NOMO-1 treated with DMSO at 0.1 percent for 48 hours (cell line): Measurements from ENCODE around the gene NOP9.
"Not testable (repeated sequence)": the region's sequence is repeated elsewhere in the genome, so short reads cannot be mapped to it uniquely, and the experiment has no call there.

Source experiments
- DNase-seq: peaks from one replicate; lab custom pipeline; 2025; ENCODE audit not compliant: unreplicated experiment; lab: John Stamatoyannopoulos, UW

The NOP9 gene

GRCh38 chr14:24323341-24323740, 23.7 kb downstream of the NOP9 start:
- DNase-seq: no peak

DNA sequence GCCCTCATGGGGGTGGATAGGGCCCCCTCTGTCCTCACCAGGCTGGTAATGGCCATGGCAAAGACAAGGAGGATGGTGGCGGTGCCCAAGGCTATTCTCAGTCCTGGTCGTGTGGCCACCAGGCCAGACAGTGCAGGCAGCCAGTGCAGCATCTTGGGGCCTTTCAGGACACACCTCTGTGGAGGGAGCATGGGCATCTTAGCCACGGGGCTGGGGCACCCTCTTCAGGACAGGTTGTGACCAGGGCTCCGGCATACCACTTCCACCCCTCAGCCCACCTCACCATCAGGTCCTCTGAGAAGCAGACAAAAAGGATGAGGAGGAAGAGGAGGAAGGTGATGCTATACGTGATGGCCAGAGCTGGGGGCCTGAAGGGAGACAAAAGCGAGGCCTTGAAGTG, 24.4 kb downstream of the NOP9 start:
- DNase-seq: no peak

DNA sequence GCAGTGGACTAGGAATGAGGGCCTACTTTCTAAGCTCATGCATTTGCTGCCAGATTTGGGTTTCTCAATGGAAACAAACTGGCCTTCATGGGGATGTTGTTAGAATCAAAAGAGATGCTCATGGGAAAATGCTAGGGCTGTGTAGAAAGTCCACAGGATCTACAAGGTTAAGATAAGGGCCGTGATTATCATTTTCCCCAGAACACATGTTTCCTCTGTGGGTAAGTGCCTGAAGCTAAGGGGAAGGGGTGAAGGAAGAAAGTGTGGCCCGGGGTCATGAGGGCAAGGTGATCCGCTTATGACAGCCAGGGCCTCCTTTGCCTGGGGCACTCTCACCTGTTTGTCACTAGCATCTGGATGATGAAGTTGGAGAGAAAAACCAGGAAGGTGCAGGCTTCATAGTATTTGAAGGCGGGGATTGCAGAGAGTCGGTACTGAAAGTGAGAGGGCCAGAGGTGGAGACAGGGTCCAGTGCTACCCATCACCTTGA, 25.4 kb downstream of the NOP9 start:
- no peak for DNase-seq

- no peak for DNase-seq
These were observed 26.3 kb downstream of the NOP9 start for GRCh38 chr14:24325963-24326362.

GRCh38 chr14:24327303-24327702, 27.7 kb downstream of the NOP9 start:
- DNase-seq: no peak

DNA sequence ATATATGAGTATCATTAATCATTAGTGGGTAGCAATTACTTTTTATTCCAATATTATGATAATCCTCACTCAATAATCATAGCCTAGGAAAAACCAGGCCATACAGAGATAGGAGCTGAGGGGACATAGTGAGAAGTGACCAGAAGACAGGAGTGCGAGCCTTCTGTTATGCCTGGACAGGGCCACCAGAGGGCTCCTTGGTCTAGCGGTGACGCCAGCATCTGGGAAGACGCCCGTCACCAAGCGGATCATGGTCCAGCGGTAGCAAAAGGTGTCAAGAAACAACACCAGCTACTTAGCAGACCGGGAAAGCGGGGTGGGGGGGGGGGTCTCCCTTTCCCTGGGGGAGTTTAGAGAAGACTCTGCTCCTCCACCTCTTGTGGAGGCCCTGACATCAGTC, 28.3 kb downstream of the NOP9 start:
- not testable (repeated sequence) for DNase-seq

DNA sequence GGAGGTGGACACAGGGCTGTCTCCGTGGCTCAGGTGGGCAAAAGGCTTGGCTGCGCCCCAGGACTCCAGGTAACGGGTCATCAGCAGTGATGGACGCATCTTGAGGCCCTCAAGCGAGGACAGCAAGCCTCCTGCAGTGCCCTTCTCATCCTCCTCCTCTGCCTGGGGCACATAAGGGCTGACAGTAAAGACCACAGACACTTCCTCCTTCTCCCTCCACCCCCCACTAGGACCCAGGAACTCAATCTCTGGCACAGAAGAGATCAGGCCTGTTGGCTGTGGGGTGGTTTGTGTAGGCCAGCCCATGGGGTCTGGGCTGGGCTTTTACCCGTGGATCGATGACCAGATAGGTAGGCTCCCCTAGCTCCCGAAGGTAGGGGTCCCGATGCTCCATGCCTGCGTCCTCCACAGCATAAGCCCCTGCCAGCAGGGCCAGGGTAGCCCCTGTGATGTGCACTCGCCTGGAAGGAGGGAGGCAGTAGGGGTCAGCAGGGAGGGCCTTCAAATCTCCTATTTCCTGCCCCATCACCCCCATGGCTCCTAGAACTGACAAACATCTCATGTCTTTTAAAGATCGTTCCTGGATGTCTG, 29.5 kb downstream of the NOP9 start:
- no peak for DNase-seq

DNA sequence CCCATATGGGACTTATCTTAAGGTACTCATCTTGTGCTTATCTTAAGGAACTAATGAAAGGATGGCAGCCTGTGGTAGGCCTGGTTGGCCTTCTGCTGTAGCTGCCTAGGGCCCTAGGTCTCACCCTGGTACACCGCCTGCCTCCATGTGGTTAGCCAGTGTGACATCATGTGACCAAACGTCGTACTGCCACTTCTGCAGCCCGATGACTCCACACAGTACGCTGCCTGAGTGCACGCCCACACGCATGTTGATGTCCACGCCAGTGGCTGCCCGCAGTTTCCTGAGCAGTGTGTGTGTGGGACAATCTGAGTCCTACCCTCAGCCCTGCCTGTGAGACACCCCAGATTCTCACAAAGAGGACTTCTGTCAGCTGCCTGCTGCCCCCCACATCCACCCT, 30.1 kb downstream of the NOP9 start:
- peak; percentile 52 for DNase-seq

DNA sequence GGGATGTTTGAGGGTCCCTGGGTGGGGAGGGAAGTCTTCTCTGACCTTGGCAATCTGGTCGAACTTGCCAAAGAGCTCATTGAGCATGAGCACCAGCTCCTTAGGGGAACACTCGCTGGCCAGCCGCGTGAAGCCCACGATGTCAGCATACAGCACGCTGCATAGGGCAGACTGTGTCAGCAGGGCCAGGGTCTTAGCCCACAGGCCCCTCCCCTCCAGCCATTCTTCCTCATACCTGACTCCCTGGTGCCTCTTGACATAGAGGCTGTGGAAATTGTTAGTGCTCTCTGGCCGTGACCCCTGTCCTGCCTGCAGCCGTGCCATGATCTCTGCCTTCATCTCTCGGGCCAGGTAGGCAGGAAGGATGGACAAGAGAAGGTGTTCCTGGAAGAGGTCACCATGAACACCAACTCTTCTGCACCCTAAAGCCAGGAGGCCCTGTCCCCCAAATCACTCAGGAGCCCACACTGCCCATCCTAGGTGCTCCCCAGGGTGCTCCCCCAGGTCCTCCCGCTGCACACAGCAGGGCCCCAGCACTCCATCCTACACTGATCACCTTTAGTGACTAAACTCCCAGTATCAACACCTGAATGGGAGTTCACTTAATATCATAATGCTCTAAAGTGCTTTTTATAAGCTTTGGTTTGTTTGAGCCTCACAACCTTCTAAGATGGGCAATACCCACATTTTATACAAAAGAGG, 31.5 kb downstream of the NOP9 start:
- DNase-seq: no peak

- DNase-seq: no peak
These were observed 32.1 kb downstream of the NOP9 start for GRCh38 chr14:24331731-24332267.

- DNase-seq: peak; percentile 82
These were observed 32.8 kb downstream of the NOP9 start for GRCh38 chr14:24332268-24332993.

DNA sequence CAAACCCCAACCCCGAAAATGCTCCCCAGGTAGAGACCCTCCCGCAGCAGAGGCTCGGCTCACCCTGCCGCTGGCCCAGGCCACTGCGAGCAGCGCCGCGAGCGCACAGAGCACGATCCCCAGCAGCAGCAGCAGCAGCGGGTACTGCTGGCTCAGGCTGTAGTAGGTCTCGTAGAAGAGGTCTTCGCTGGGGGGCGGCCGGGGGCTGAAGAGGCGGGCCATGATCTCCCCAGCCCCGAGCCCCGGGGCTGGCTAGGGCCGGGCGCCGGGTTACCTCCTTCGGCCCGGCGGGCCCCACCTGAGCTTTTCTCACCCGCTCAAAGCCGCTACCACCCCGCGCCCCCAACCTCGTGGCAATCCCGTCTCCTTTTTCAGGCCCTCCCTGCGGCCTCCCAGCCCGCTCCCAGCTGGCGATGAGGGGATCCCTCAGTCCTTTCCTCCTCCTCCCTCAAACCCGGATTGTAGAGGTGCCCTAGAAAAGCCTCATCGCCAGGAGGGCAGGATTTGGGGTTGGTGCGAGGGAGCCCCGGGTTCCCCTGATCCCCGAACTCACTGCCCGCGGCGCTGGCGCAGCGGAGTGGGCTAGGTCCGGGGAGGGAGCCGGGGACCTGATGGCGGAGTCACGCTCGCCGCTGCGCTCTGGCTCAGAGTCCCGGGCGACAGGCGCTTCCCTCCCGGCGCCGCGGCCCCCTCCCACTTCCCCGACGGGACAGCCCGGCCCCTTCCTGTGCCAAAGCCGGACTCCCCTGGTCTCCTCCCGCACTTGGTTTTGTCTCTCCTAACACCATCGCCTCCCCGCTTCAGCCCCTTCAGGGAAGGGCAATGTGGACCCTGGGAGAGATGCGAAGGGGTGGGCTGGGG, 35.0 kb downstream of the NOP9 start, which contains the start of gene ADCY4:
Gene ADCY4, minus strand, starts transcription at position 641 of the 861 bp plus-strand sequence. Its CDS starts 419 bp downstream, at position 222.
- no peak for DNase-seq

- DNase-seq: peak; percentile 46
These were observed 36.0 kb downstream of the NOP9 start for GRCh38 chr14:24335461-24336171.

- DNase-seq: no peak
These were observed 37.6 kb downstream of the NOP9 start for GRCh38 chr14:24337144-24337823.

- DNase-seq: no peak
These were observed 38.1 kb downstream of the NOP9 start for GRCh38 chr14:24337824-24338175.

DNA sequence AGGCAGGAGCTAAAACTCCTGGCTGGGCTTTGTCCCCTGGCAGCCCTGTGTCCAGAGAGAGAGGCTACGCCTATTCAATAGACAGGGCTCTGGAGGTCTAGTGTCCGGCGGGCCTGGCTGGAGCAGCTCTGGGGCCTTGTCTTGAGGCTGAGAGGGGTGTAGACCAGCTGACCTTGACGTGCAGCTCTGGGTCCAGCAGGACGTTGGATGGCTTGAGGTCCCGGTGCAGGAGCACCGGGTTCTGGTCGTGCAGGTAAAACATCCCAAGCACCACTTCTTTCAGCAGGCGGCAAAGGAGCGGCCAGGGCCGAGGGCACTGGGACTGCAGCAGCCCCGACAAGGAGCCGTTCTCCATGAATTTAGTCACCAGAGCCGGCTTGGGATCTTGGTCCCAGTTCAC, 39.2 kb downstream of the NOP9 start:
- DNase-seq: no peak

DNA sequence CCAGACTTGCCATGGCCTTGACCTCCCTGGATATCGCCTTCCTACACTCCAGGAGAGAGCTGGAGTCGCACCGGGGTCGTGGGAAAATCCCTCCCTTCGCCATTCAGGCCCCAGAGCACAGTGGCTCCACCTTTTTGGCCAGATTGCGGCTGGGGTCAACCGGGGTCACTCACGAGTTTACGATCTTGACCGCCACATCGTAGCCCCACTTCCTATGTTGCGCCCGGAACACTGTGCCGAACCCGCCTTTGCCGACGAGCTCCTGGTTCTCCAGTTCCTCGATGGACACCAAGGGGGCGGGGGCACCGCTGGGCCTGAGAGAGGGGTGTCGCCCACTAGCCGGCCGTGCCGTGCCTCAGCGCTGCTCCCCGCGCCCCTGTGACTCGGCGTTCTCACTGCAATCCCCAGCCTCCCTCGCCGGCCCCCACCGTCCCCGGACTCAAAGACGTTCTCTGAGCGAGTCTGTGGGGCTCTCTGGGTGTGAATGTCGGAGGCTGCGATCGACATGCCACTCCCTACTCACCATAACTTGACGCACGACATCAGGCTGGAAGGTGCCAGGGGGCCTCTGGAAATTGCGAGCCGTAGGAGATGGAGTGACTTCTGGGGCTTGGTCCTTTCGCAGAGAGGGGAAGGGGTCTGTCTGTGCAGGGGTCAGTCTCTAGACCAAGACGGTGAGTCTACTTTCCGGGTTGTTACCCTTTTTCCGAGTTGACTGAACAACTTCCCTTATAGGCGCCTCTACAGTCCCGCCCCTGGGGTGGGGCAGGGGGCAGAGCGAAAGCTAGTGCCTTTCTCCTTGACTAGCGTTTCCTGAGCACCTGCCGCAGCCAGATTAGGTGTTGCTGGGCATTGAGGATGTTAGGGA, 39.9 kb downstream of the NOP9 start, which contains the start of gene RIPK3:
Gene RIPK3, minus strand, starts transcription at position 708 of the 868 bp plus-strand sequence. Its CDS starts 165 bp downstream, at position 543.
- DNase-seq: peak; percentile 70

DNA sequence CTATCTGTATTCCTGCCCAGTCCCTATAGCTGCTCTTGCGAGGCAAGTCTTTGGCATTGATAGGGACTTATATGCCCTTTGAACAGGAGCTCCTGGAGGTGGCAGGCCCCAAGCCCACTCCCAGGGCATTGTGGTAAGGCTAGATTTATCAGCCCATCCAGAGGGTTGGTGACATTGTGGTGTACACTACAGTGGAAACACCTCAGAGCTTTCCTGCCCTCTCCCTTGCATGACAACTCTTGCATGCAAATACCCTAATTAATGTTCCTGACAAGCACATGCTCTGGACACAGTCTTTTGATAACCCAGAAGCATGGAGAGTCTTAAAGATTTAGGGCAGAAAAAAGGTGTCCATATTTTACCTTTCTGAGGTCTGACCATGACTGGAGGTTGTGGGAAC, 41.0 kb downstream of the NOP9 start:
- no peak for DNase-seq

- DNase-seq: no peak
These were observed 43.2 kb downstream of the NOP9 start for GRCh38 chr14:24342889-24343288.
